ENCODE results near the gene FUBP1.

DNA sequence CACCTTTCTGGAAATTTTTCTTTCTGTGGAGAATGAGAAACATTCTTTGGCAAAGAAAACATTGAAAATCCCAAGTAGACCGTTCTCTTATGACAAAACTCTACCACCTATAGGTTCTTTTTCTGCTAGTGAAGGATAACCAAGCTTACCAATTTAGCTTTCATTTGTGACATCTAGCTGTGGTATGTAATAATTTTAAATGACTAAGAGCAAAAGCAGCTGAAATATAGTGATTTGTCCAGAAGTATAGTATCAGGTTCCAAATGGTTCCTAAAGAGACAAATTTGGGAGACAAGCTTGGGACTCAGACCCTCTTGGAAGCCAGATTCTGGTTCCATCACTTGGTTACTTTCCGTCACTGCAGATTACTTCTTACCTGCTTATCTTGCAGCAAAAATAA, 24.4 kb downstream of the FUBP1 start:
- TF ChIP-seq, protein P1, sequence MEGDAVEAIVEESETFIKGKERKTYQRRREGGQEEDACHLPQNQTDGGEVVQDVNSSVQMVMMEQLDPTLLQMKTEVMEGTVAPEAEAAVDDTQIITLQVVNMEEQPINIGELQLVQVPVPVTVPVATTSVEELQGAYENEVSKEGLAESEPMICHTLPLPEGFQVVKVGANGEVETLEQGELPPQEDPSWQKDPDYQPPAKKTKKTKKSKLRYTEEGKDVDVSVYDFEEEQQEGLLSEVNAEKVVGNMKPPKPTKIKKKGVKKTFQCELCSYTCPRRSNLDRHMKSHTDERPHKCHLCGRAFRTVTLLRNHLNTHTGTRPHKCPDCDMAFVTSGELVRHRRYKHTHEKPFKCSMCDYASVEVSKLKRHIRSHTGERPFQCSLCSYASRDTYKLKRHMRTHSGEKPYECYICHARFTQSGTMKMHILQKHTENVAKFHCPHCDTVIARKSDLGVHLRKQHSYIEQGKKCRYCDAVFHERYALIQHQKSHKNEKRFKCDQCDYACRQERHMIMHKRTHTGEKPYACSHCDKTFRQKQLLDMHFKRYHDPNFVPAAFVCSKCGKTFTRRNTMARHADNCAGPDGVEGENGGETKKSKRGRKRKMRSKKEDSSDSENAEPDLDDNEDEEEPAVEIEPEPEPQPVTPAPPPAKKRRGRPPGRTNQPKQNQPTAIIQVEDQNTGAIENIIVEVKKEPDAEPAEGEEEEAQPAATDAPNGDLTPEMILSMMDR (IDR thresholded peaks at IDR 0.05): no peak
- TF ChIP-seq RFX5 (IDR thresholded peaks at IDR 0.05; ENCODE audit: low read length) (no peak), NFIC (IDR thresholded peaks at IDR 0.05; ENCODE audit: borderline replicate concordance) (no peak)
